K562 (cell line): ENCODE measurements around the gene TRIM38. TPM values are rescaled to one million over a fixed set of nuclear protein-coding genes. Genes with fewer than 3 reads are reported as not detected.

Experiments used
- ATAC-seq: fragments of 200-7000 bp; cut with Tn5 transposase; 3 replicates; pipeline ENCODE4 v1.9.1; 2020; ENCODE audit warnings: moderate library complexity
- BruUV-seq: library from RNA; stranded (reverse); fragments of 400-500 nt; replicated peaks from 2 replicates; lab custom pipeline; 2021; lab: Mats Ljungman, UMichigan
- CTCF ChIA-PET: fragments of 300-600 bp; formaldehyde crosslinking; extraction: SDS; loops from one replicate; lab custom pipeline; 2021; ENCODE audit warnings: low intra/inter-chr PET ratio; lab: Yijun Ruan, JAX
- POLR2A ChIA-PET: fragments of 300-600, 350-650 bp; sonication (Branson Sonifier 250); formaldehyde crosslinking; extraction: SDS; loops from one replicate; lab custom pipeline; 2021; ENCODE audit warnings: antibody characterized with exemption, inconsistent platforms; lab: Yijun Ruan, JAX
- DNase-seq, 4 experiments: peaks; one replicate each; pipeline versions ENCODE4 v3.0.0 to v3.0.0-alpha.2; 2011 to 2018; ENCODE audit warnings: low spot score in 3 of 4, mixed read lengths in 3 of 4; ENCODE audit errors: extremely low read depth in 1 of 4
- FAIRE-seq: peaks from 2 replicates; lab custom pipeline; 2011; peaks lifted over from hg19 to GRCh38; lab: Jason Lieb, UNC
- H2AFZ ChIP-seq: 2 replicates; pipeline ENCODE4 v1.6.0; 2011; ENCODE audit warnings: low read depth, low read length, control low read depth, inconsistent platforms
- H3K27ac ChIP-seq: fragments of 200-600 bp; 3 replicates; pipeline ENCODE4 v1.8.0; 2011; ENCODE audit warnings: low read depth, mild to moderate bottlenecking, control low read depth, inconsistent platforms, low read length, moderate library complexity, mixed read lengths; ENCODE audit errors: extremely low read depth
- H3K27me3 ChIP-seq, 2 experiments: fragments of 300-600 bp in 1 of 2; 2 replicates in 1 of 2; 3 replicates in 1 of 2; pipeline versions ENCODE4 v1.6.0 to v1.8.0; 2011; ENCODE audit warnings: inconsistent platforms in 2 of 2, low read length in 2 of 2, mild to moderate bottlenecking in 1 of 2, mixed read lengths in 1 of 2, moderate library complexity in 1 of 2; ENCODE audit not compliant: control insufficient read depth in 2 of 2, insufficient read depth in 2 of 2
- H3K36me3 ChIP-seq: fragments of 300-600 bp; 3 replicates; pipeline ENCODE4 v1.8.0; 2011; ENCODE audit warnings: mild to moderate bottlenecking, low read length, inconsistent platforms; ENCODE audit not compliant: control insufficient read depth, insufficient read depth
- H3K4me1 ChIP-seq, 2 experiments: fragments of 200-600 bp in 1 of 2; replicated peaks in 1 of 2; 2 replicates in 1 of 2; 3 replicates in 1 of 2; pipeline versions ENCODE4 v1.5.1 to v1.8.0; 2011; ENCODE audit warnings: inconsistent platforms in 2 of 2, low read length in 2 of 2, mild to moderate bottlenecking in 1 of 2, mixed read lengths in 1 of 2, moderate library complexity in 1 of 2; ENCODE audit not compliant: control insufficient read depth in 2 of 2, insufficient read depth in 2 of 2
- H3K4me2 ChIP-seq: 2 replicates; pipeline ENCODE4 v1.6.1; 2011; ENCODE audit warnings: low read length, control low read depth, inconsistent platforms, mixed read lengths; ENCODE audit not compliant: insufficient read depth
- H3K4me3 ChIP-seq: fragments of 200-600 bp; sonication (generic), shearing (Covaris generic); 2 replicates; pipeline ENCODE4 v1.5.1; 2016; ENCODE audit warnings: control low read depth, inconsistent platforms
- H3K79me2 ChIP-seq: fragments of 200-600 bp; 3 replicates; pipeline ENCODE4 v1.8.0; 2011; ENCODE audit warnings: low read length, inconsistent platforms; ENCODE audit not compliant: control insufficient read depth, insufficient read depth
- H3K9ac ChIP-seq, 2 experiments: 2 replicates each; pipeline versions ENCODE4 v1.6.0 to v1.6.1; 2011; ENCODE audit warnings: low read depth in 2 of 2, low read length in 2 of 2, control low read depth in 1 of 2, inconsistent platforms in 1 of 2, mild to moderate bottlenecking in 1 of 2, mixed read lengths in 1 of 2; ENCODE audit not compliant: insufficient read depth in 1 of 2
- H3K9me1 ChIP-seq: one replicate; pipeline ENCODE4 v1.6.0; 2011; ENCODE audit warnings: inconsistent platforms, mild to moderate bottlenecking, low read length, moderate library complexity; ENCODE audit not compliant: control insufficient read depth, insufficient read depth
- H3K9me3 ChIP-seq: replicated peaks from 2 replicates; pipeline ENCODE4 v1.5.1; 2011; ENCODE audit warnings: low read depth, low read length, inconsistent platforms; ENCODE audit not compliant: control insufficient read depth, insufficient read depth
- H4K20me1 ChIP-seq: replicated peaks from 2 replicates; pipeline ENCODE4 v1.6.1; 2011; ENCODE audit warnings: low read length, inconsistent platforms, mixed read lengths; ENCODE audit not compliant: control insufficient read depth, insufficient read depth
- ATF1 ChIP-seq, 2 experiments: fragments of 450-650 bp in 1 of 2; IDR thresholded peaks; 2 replicates each; pipeline ENCODE4 v1.6.1; 2016; ENCODE audit warnings: missing compliant biosample characterization in 1 of 2, missing genetic modification characterization in 1 of 2
- BRF2 ChIP-seq: IDR thresholded peaks from 3 replicates; pipeline ENCODE4 v1.6.1; 2011; ENCODE audit warnings: borderline replicate concordance, mild to moderate bottlenecking; ENCODE audit not compliant: insufficient read length, insufficient read depth
- CBX2 ChIP-seq: fragments of 200-600 bp; sonication (generic); IDR thresholded peaks from one replicate; pipeline ENCODE4 v1.6.1; 2012; ENCODE audit warnings: mild to moderate bottlenecking, low read length, inconsistent platforms; ENCODE audit not compliant: insufficient read depth, poor library complexity, severe bottlenecking
- CHD4 ChIP-seq: fragments of 200-600 bp; sonication (generic); IDR thresholded peaks from 3 replicates; pipeline ENCODE4 v1.6.1; 2012; ENCODE audit warnings: low read depth, mild to moderate bottlenecking, mixed read lengths, low read length, inconsistent platforms; ENCODE audit not compliant: insufficient read depth, insufficient replicate concordance, poor library complexity, severe bottlenecking
- CTBP1 ChIP-seq: fragments of 450-650 bp; IDR thresholded peaks from 2 replicates; pipeline ENCODE4 v1.6.1; 2016; ENCODE audit warnings: borderline replicate concordance
- E4F1 ChIP-seq: fragments of 250-450 bp; sonication (Bioruptor Pico); IDR thresholded peaks from 2 replicates; pipeline ENCODE4 v1.5.0; 2021; ENCODE audit warnings: mild to moderate bottlenecking, borderline replicate concordance
- ELF4 ChIP-seq: fragments of 450-650 bp; formaldehyde crosslinking; IDR thresholded peaks from 2 replicates; pipeline ENCODE4 v1.4.0; 2022; ENCODE audit warnings: missing genetic modification characterization
- ELK1 ChIP-seq: sonication (generic); formaldehyde crosslinking; IDR thresholded peaks from 2 replicates; pipeline ENCODE4 v1.8.1; 2022; ENCODE audit warnings: missing genetic modification reagents
- POLR2AphosphoS2 ChIP-seq: IDR thresholded peaks from 2 replicates; pipeline ENCODE4 v1.6.1; 2012; ENCODE audit warnings: low read length, improper control_type of control experiment
- SNAPC5 ChIP-seq: fragments of 250-450 bp; sonication (Bioruptor Pico); IDR thresholded peaks from 2 replicates; pipeline ENCODE4 v1.8.0; 2021; ENCODE audit warnings: moderate library complexity, mild to moderate bottlenecking, inconsistent platforms
- ZC3H8 ChIP-seq: fragments of 450-650 bp; IDR thresholded peaks from 2 replicates; pipeline ENCODE4 v1.6.1; 2017
- ZNF143 ChIP-seq: sonication (generic); formaldehyde crosslinking; IDR thresholded peaks from 2 replicates; pipeline ENCODE4 v1.9.0; 2022; ENCODE audit warnings: mild to moderate bottlenecking, missing genetic modification reagents
- ZNF444 ChIP-seq: fragments of 250-450 bp; sonication (Bioruptor Pico); IDR thresholded peaks from 2 replicates; pipeline ENCODE4 v1.4.0; 2020; ENCODE audit warnings: mild to moderate bottlenecking, moderate library complexity
- ZNF57 ChIP-seq: fragments of 450-650 bp; formaldehyde crosslinking; IDR thresholded peaks from 2 replicates; pipeline ENCODE4 v1.4.0; 2020; ENCODE audit warnings: mild to moderate bottlenecking, moderate library complexity
- ZNF785 ChIP-seq: fragments of 250-450 bp; sonication (Bioruptor Pico); IDR thresholded peaks from 2 replicates; pipeline ENCODE4 v1.4.0; 2020; ENCODE audit warnings: mild to moderate bottlenecking
- WGBS: fragments of 100-300 bp; shearing (Covaris generic); methylation state at CpG from one replicate; pipeline ENCODE4 v1.1.6; 2016; ENCODE audit warnings: low coverage, mixed read lengths; ENCODE audit not compliant: insufficient coverage; ENCODE audit errors: missing lambda C conversion rate; 5-methylcytosine and 5-hydroxymethylcytosine counted together
- in situ Hi-C: fragments of 300-500 bp; cut with MboI; formaldehyde crosslinking; loops from 4 replicates; pipeline ENCODE4 v1.15.0; 2018; ENCODE audit warnings: inconsistent platforms, mixed read lengths
- intact Hi-C: fragments of 100-400 bp; cut with micrococcal nuclease; formaldehyde crosslinking; loops from 2 replicates; pipeline ENCODE4 v1.14.2; 2022
- polyA plus RNA-seq, 8 experiments: library from polyadenylated mRNA; depleted of rRNA in 4 of 8; stranded (reverse) in 5 of 8; unstranded in 3 of 8; fragments of >200 nt; fragmentation: Nextera tagmentation in 2 of 8; fragmentation: Illumina TruSeq in 1 of 8; extraction: Ambion mirVana in 2 of 8; extraction: Trizol in 1 of 8; gene quantifications; 2 replicates each; pipeline versions ENCODE4 v1.2.1 to v1.2.3, GENCODE V29; 2011 to 2014; ENCODE audit warnings: inconsistent platforms in 1 of 8, missing spikeins in 1 of 8
- total RNA-seq, 7 experiments: library from RNA; depleted of rRNA in 6 of 7; stranded (reverse); fragments of >200 nt in 6 of 7; fragmentation: Illumina TruSeq in 2 of 7; extraction: Trizol in 2 of 7; gene quantifications; 2 replicates each; pipeline versions ENCODE4 v1.2.1 to v1.2.3, GENCODE V29; 2011 to 2021; ENCODE audit warnings: low replicate concordance in 1 of 7

Gene TRIM38
- total and polyA plus RNA-seq, 9 of the 15 experiments (the other 6 are each of a cell fraction or from before 2014, with no cell fraction given) = 1.7 to 6.7 (median 6.3) TPM

GRCh38 chr6:25962149-25963127 lies at the start of gene TRIM38 (continued):
- TF ChIP-seq ELK1 (CRISPR knock-in tag) = no peak
- TF ChIP-seq E4F1 = no peak
- TF ChIP-seq SNAPC5 (CRISPR knock-in tag) = no peak

GRCh38 chr6:25913741-25914140 lies 48.9 kb upstream of the TRIM38 start:
- DNase-seq = no peak
- no peaks in the 10 kb centered on the region for H3K9me3 ChIP-seq
- POLR2A ChIA-PET = no interaction called here
- no TSS peak for BruUV-seq
- no peaks in the 10 kb centered on the region for H4K20me1 ChIP-seq
- H3K27ac ChIP-seq = no peak overlapping the region
- no peaks in the 10 kb centered on the region for H3K9me1 ChIP-seq
- H3K4me1 ChIP-seq = peaks cover 0 to 9% of the 10 kb centered on the region in 2 experiments; a peak in 2 of 5 replicates
- no peak overlapping the region for H3K4me2 ChIP-seq
- no peaks in the 10 kb centered on the region for H3K27me3 ChIP-seq
- intact Hi-C loops (no loop called here), in situ Hi-C loops (no loop called here)
- H3K9ac ChIP-seq = no peak overlapping the region
- no peak overlapping the region for H2AFZ ChIP-seq
- ATAC-seq = no peak
- CTCF ChIA-PET = no interaction called here
- H3K79me2 ChIP-seq = no peaks in the 10 kb centered on the region
- no peaks in the 10 kb centered on the region for H3K36me3 ChIP-seq
- no peak overlapping the region for H3K4me3 ChIP-seq
- FAIRE-seq = no peak
- 13% methylated on average over 3 of the region's 3 CpGs for WGBS
- TF ChIP-seq ZNF143 (CRISPR knock-in tag) (no peak), ZNF785 (CRISPR knock-in tag) (no peak), ELF4 (CRISPR knock-in tag) (no peak), CHD4 (no peak), ZC3H8 (no peak), ZNF57 (CRISPR knock-in tag) (no peak), ATF1 (CRISPR knock-in tag; IDR thresholded peaks at IDR 0.05) (no peak), ATF1 (tag; IDR thresholded peaks at IDR 0.05) (no peak), CTBP1 (no peak), ZNF444 (CRISPR knock-in tag) (no peak), CBX2 (no peak), BRF2 (no peak), POLR2AphosphoS2 (no peak)
